Vagina (tissue), 2 donors: ENCODE measurements around the gene FAH. TPM values are rescaled to one million over a fixed set of nuclear protein-coding genes. Genes with fewer than 3 reads are reported as not detected.

Experiments
- DNase-seq, 2 donors: peaks; one replicate each; pipeline ENCODE4 v3.0.0-alpha.2; 2017; ENCODE audit errors: extremely low spot score in 2 of 2
- H3K27ac ChIP-seq: fragments of 200-600 bp; sonication (generic); one replicate; pipeline ENCODE4 v1.5.1; 2019
- H3K27me3 ChIP-seq: fragments of 200-600 bp; sonication (generic); one replicate; pipeline ENCODE4 v1.5.1; 2019
- H3K36me3 ChIP-seq, 2 donors: fragments of 200-600 bp; sonication (generic); one replicate each; pipeline ENCODE4 v1.5.1; 2017 to 2019
- H3K4me1 ChIP-seq: fragments of 200-600 bp; sonication (generic); one replicate; pipeline ENCODE4 v1.5.1; 2019
- H3K4me3 ChIP-seq, 2 donors: fragments of 200-600 bp; sonication (generic); 1 replicate in 1 of 2; 2 replicates in 1 of 2; pipeline ENCODE4 v1.5.1; 2016 to 2019
- H3K9me3 ChIP-seq: fragments of 200-600 bp; sonication (generic); one replicate; pipeline ENCODE4 v1.5.1; 2019
- POLR2A ChIP-seq, 2 donors: fragments of 450-650 bp; IDR thresholded peaks; one replicate each; pipeline ENCODE4 v1.6.1; 2017; ENCODE audit warnings: antibody characterized with exemption in 2 of 2, mild to moderate bottlenecking in 2 of 2, moderate library complexity in 2 of 2
- POLR2AphosphoS5 ChIP-seq, 2 donors: sonication (generic); formaldehyde crosslinking; IDR thresholded peaks; one replicate each; pipeline ENCODE4 v1.9.0; 2017; ENCODE audit warnings: antibody characterized with exemption in 2 of 2, mild to moderate bottlenecking in 2 of 2, low read depth in 1 of 2; ENCODE audit not compliant: insufficient read depth in 1 of 2
- intact Hi-C: fragments of 100-400 bp; cut with DNase I; formaldehyde crosslinking; loops from one replicate; pipeline ENCODE4 v1.15.1; 2023
- total RNA-seq: library from RNA; depleted of rRNA; stranded (reverse); fragments of >200 nt; gene quantifications from one replicate; pipeline ENCODE4 v1.2.3, GENCODE V29; 2016
- TF ChIP-seq, protein P1 (sequence below), 3 experiments: fragments of 450-650 bp in 2 of 3; fragments of 200-600 bp in 1 of 3; sonication (generic) in 1 of 3; IDR thresholded peaks; one replicate each; pipeline ENCODE4 v1.5.1; 2017 to 2019; ENCODE audit warnings: antibody characterized with exemption in 3 of 3, mild to moderate bottlenecking in 2 of 3, moderate library complexity in 2 of 3

FAH gene
- total RNA-seq, 1 donor from 2014 or later = 27.3 TPM

DNA sequence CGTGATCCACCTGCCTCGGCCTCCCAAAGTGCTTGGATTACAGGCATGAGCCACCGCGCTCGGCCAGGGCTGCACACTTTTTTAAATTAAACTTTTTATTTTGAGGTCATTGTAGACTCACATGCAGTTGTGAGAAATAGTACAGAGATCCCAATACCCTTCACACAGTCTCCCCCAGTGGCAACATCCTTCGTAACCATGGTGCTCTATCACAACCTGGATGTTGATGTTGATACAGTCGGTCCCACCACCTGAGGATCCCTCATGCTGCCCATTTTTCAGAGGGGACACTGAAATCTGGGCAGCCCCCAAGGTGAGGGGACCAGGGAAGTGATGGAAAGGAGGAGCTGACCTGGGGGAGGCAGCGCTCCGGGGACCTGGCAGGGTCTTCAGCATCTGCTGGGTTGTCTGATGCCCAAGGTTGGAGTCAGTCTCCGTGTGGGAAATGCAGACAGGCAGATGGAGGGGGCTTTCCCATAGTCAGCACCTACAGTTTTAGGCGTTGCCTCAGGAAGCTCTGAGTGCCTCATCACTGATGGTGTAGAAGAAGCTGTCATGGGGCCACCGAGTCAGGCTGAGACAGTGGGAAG is 17.1 kb downstream of the FAH start:
- no peak overlapping the region for H3K4me3 ChIP-seq
- peaks cover 0 to 6% of the 10 kb centered on the region in 2 donors for H3K36me3 ChIP-seq
- DNase-seq = no peak
- H3K4me1 ChIP-seq = peaks cover 22% of the 10 kb centered on the region
- no peaks in the 10 kb centered on the region for H3K27me3 ChIP-seq
- TF ChIP-seq, protein P1, sequence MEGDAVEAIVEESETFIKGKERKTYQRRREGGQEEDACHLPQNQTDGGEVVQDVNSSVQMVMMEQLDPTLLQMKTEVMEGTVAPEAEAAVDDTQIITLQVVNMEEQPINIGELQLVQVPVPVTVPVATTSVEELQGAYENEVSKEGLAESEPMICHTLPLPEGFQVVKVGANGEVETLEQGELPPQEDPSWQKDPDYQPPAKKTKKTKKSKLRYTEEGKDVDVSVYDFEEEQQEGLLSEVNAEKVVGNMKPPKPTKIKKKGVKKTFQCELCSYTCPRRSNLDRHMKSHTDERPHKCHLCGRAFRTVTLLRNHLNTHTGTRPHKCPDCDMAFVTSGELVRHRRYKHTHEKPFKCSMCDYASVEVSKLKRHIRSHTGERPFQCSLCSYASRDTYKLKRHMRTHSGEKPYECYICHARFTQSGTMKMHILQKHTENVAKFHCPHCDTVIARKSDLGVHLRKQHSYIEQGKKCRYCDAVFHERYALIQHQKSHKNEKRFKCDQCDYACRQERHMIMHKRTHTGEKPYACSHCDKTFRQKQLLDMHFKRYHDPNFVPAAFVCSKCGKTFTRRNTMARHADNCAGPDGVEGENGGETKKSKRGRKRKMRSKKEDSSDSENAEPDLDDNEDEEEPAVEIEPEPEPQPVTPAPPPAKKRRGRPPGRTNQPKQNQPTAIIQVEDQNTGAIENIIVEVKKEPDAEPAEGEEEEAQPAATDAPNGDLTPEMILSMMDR (IDR thresholded peaks at IDR 0.05) = no peak
- TF ChIP-seq POLR2A (IDR thresholded peaks at IDR 0.05) = no peak
- no peak for TF ChIP-seq POLR2AphosphoS5 (IDR thresholded peaks at IDR 0.05; ENCODE audit: insufficient read depth in 1 of 2, low read depth in 1 of 2)
- H3K9me3 ChIP-seq = no peaks in the 10 kb centered on the region
- no peak overlapping the region for H3K27ac ChIP-seq
- intact Hi-C loops = no loop called here

DNA sequence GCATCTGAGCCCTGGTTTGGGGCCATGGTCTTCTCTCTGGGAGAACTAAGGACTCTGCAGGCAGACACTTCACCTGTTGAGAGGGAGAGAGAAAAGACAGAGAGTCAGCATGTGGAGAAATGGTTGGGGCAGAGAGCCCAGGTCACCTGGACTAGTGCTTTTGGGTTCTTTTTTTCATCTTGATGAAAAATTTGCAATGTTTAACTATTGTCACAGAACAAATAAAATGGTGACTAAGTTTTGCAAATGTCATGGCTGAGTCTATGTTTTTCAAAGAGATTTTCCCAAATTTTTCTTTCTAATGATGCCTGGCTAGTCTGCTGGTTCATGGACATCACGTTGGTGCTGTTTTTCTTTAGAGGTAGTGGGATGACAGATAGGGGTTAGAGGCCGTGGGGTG is 17.8 kb downstream of the FAH start:
- Histone ChIP-seq H3K9me3 (no peaks in the 10 kb centered on the region), H3K36me3 (peaks cover 0 to 6% of the 10 kb centered on the region in 2 donors), H3K4me1 (peaks cover 28% of the 10 kb centered on the region), H3K4me3 (no peak overlapping the region), H3K27me3 (no peaks in the 10 kb centered on the region), H3K27ac (no peak overlapping the region)
- DNase-seq = no peak
- intact Hi-C loops = no loop called here
- TF ChIP-seq POLR2AphosphoS5 (IDR thresholded peaks at IDR 0.05; ENCODE audit: insufficient read depth in 1 of 2, low read depth in 1 of 2) (no peak), POLR2A (IDR thresholded peaks at IDR 0.05) (no peak)
- TF ChIP-seq, protein P1 (IDR thresholded peaks at IDR 0.05) = no peak

DNA sequence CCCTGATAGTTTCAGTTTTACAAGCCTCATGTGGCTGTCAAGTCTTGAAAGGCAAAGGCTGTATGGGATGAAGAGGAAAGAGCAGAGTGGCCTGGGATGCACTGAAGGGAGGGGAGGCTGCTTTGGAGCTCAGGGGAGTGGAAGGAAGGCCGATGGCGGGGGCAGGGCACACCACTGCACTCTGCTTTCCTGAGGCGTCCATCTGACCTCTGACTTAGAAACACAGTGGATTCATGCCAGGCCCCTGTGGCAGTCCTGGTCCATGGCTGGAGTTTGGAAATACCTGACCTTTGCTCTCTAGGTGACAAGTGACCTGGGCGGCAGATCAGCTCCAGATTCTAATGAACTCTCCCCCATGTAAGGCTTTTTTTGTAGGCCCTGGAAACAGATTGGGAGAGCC is 19.0 kb downstream of the FAH start:
- DNase-seq = no peak
- no peak for TF ChIP-seq POLR2AphosphoS5 (IDR thresholded peaks at IDR 0.05; ENCODE audit: insufficient read depth in 1 of 2, low read depth in 1 of 2)
- no peak for TF ChIP-seq POLR2A (IDR thresholded peaks at IDR 0.05)
- TF ChIP-seq, protein P1 (IDR thresholded peaks at IDR 0.05) = no peak
- Histone ChIP-seq H3K27me3 (no peaks in the 10 kb centered on the region), H3K27ac (no peak overlapping the region), H3K4me1 (peaks cover 28% of the 10 kb centered on the region), H3K36me3 (peaks cover 0 to 13% of the 10 kb centered on the region in 2 donors), H3K9me3 (no peaks in the 10 kb centered on the region), H3K4me3 (no peak overlapping the region)
- intact Hi-C loops = no loop called here

DNA sequence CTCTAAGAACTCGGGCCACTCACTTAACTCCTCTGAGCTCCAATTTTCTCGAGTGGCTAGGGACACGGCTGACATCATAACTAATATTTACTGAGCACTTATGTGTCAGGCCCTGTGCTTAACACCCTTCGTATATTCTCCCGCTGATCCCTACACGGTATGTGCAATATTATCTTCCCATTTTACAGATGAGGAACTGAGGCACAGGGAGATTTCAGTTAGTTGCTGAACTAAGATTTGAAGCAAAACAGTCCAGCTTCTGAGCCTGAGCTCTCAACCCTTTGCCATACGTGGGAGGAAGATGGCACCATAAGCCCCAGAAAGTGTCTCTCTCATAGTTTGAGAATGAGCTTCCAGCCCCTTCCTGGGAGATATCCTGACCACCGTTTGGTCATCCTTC is 19.6 kb downstream of the FAH start:
- peaks cover 28% of the 10 kb centered on the region for H3K4me1 ChIP-seq
- TF ChIP-seq, protein P1 (IDR thresholded peaks at IDR 0.05) = no peak
- H3K27me3 ChIP-seq = no peaks in the 10 kb centered on the region
- intact Hi-C loops = no loop called here
- no peak overlapping the region for H3K27ac ChIP-seq
- no peak for DNase-seq
- H3K9me3 ChIP-seq = no peaks in the 10 kb centered on the region
- no peak overlapping the region for H3K4me3 ChIP-seq
- H3K36me3 ChIP-seq = peaks cover 0 to 17% of the 10 kb centered on the region in 2 donors

DNA sequence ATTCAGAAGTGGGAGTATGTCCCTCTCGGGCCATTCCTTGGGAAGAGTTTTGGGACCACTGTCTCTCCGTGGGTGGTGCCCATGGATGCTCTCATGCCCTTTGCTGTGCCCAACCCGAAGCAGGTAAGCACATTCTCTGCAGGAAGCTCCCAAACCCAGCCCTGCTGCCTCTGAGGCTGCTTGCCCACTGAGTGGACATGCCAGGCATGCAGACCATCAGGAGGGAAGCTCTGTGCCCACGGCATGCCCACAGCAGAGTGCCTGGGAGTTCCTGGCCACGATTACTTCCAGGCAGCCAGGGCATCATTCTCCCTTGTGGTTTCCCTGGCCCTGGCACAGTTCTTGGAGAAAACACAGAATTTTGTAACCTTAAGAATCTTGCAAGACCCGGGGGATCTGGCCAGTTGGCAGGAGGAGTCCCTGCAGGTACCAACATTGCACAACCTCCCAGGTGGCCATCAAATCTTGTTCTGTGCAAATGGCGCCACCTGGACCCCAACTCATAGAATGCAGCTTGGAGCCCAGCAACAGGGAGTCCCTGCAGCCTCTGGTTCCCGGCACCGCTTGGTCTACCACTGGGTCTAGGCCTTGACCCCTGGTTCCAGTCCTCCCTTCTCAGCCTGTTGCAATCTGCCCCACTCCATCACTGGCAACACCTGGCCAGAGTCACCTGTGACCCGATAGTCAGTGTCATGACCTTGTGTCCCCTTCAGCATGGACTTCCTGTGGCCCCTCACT is 20.4 kb downstream of the FAH start:
- TF ChIP-seq POLR2AphosphoS5 (IDR thresholded peaks at IDR 0.05; ENCODE audit: insufficient read depth in 1 of 2, low read depth in 1 of 2) = no peak
- TF ChIP-seq, protein P1 (IDR thresholded peaks at IDR 0.05) = peak; percentile 39 to 47 (median 47)
- Histone ChIP-seq H3K27ac (peak overlapping the region; percentile 82), H3K4me3 (no peak overlapping the region), H3K9me3 (no peaks in the 10 kb centered on the region), H3K36me3 (peaks cover 0 to 23% of the 10 kb centered on the region in 2 donors), H3K27me3 (no peaks in the 10 kb centered on the region), H3K4me1 (peaks cover 28% of the 10 kb centered on the region)
- DNase-seq = no peak
- intact Hi-C loops = no loop called here
